Panc1 (cell line): Measurements from ENCODE around the gene TRMT61B. TPM values are rescaled to one million over a fixed set of nuclear protein-coding genes. Genes with fewer than 3 reads are reported as not detected.

Experiments
- ATAC-seq: fragments of 200-7000 bp; cut with Tn5 transposase; 2 replicates; pipeline ENCODE4 v1.9.1; 2020; ENCODE audit warnings: mild to moderate bottlenecking, moderate library complexity
- BruUV-seq: library from RNA; stranded (reverse); fragments of 400-500 nt; replicated peaks from 2 replicates; lab custom pipeline; 2021; lab: Mats Ljungman, UMichigan
- CTCF ChIA-PET: fragments of 300-600 bp; sonication (Branson Sonifier 250); formaldehyde crosslinking; loops from one replicate; lab custom pipeline; 2022; ENCODE audit warnings: antibody characterized with exemption; lab: Charles Lee
- POLR2A ChIA-PET: fragments of 300-600 bp; sonication (Branson Sonifier 250); formaldehyde crosslinking; loops from one replicate; lab custom pipeline; 2022; ENCODE audit warnings: antibody characterized with exemption; lab: Charles Lee
- DNase-seq: peaks from one replicate; pipeline ENCODE4 v3.0.0-alpha.2; 2010; ENCODE audit warnings: low read depth, low spot score
- H3K27ac ChIP-seq: 2 replicates; pipeline ENCODE4 v1.5.1; 2011; ENCODE audit warnings: mild to moderate bottlenecking, low read length, inconsistent platforms
- H3K27me3 ChIP-seq: fragments of 200-500 bp; sonication (Bioruptor generic); 2 replicates; pipeline ENCODE4 v1.6.0; 2014; ENCODE audit warnings: low read length, inconsistent platforms; ENCODE audit not compliant: control insufficient read depth, insufficient read depth
- H3K36me3 ChIP-seq: fragments of 200-500 bp; sonication (Bioruptor generic); 2 replicates; pipeline ENCODE4 v1.5.1; 2014; ENCODE audit warnings: inconsistent platforms, mild to moderate bottlenecking, low read length, moderate library complexity; ENCODE audit not compliant: control insufficient read depth, insufficient read depth
- H3K4me1 ChIP-seq: 2 replicates; pipeline ENCODE4 v1.5.1; 2011; ENCODE audit warnings: inconsistent platforms, mild to moderate bottlenecking, low read length, moderate library complexity; ENCODE audit not compliant: control insufficient read depth, insufficient read depth
- H3K4me3 ChIP-seq, 2 experiments: 2 replicates each; pipeline ENCODE4 v1.5.1; 2011 to 2012; ENCODE audit warnings: low read depth in 2 of 2, low read length in 2 of 2, mild to moderate bottlenecking in 2 of 2, inconsistent platforms in 1 of 2, moderate library complexity in 1 of 2
- H3K9me3 ChIP-seq: fragments of 200-500 bp; sonication (Bioruptor generic); 2 replicates; pipeline ENCODE4 v1.5.1; 2014; ENCODE audit warnings: low read depth, mild to moderate bottlenecking, inconsistent platforms, low read length, moderate library complexity; ENCODE audit not compliant: control insufficient read depth, insufficient read depth
- CTCF ChIP-seq: fragments of 450-650 bp; IDR thresholded peaks from 2 replicates; pipeline ENCODE4 v1.5.1; 2017; ENCODE audit warnings: mild to moderate bottlenecking
- POLR2AphosphoS5 ChIP-seq: IDR thresholded peaks from 2 replicates; pipeline ENCODE4 v1.6.1; 2012; ENCODE audit warnings: mild to moderate bottlenecking, low read depth, low read length, moderate library complexity
- REST ChIP-seq, 2 experiments: IDR thresholded peaks; 2 replicates each; pipeline ENCODE4 v1.6.1; 2011 to 2012; ENCODE audit warnings: low read depth in 2 of 2, control low read depth in 1 of 2, low read length in 1 of 2, mild to moderate bottlenecking in 1 of 2, moderate library complexity in 1 of 2; ENCODE audit not compliant: insufficient read depth in 1 of 2
- TCF7L2 ChIP-seq: IDR thresholded peaks from 2 replicates; pipeline ENCODE4 v1.6.1; 2011; ENCODE audit warnings: mild to moderate bottlenecking, low read depth, low read length, inconsistent platforms
- in situ Hi-C: cut with HindIII; loops from 2 replicates; pipeline ENCODE4 v1.10.0; 2016; ENCODE audit warnings: low sequenced_read_pairs, low pct_unique_long_range_greater_than_20kb
- intact Hi-C: fragments of 100-400 bp; cut with micrococcal nuclease; formaldehyde crosslinking; loops from one replicate; pipeline ENCODE4 v1.10.0; 2022; ENCODE audit not compliant: unreplicated experiment
- total RNA-seq: library from RNA; stranded (reverse); gene quantifications from one replicate; pipeline ENCODE4 v1.2.1, GENCODE V29; 2021; ENCODE audit not compliant: unreplicated experiment

Gene TRMT61B
- total RNA-seq, 1 experiment from 2014 or later = 14.3 TPM

GRCh38 chr2:28893488-28893887 lies 23.4 kb upstream of the TRMT61B start:
- ChIA-PET POLR2A (no interaction called here), CTCF (no interaction called here)
- DNase-seq (no peak), ATAC-seq (no peak)
- Histone ChIP-seq H3K27ac (peak overlapping the region; percentile 59; the same call in 1 of the 2 replicates), H3K36me3 (peaks cover 7% of the 10 kb centered on the region; the same call in 1 of the 2 replicates), H3K4me1 (peaks cover 22% of the 10 kb centered on the region), H3K9me3 (no peaks in the 10 kb centered on the region), H3K27me3 (no peaks in the 10 kb centered on the region), H3K4me3 (peak overlapping the region; percentile 90 to 97; a peak in 3 of 4 replicates)
- in situ Hi-C loops (no loop called here), intact Hi-C loops (no loop called here)
- TF ChIP-seq CTCF = no peak
- no peak for TF ChIP-seq REST (IDR thresholded peaks at IDR 0.05; ENCODE audit: insufficient read depth in 1 of 2, low read depth in 2 of 2, low read length in 1 of 2)
- no TSS peak for BruUV-seq

- CTCF ChIA-PET = no interaction called here
- BruUV-seq = no TSS peak
- H3K9me3 ChIP-seq = no peaks in the 10 kb centered on the region
- no peak overlapping the region for H3K4me3 ChIP-seq
- POLR2A ChIA-PET = no interaction called here
- ATAC-seq (no peak), DNase-seq (no peak)
- intact Hi-C loops = no loop called here
- peaks cover 10% of the 10 kb centered on the region; the same call in 1 of the 2 replicates for H3K27me3 ChIP-seq
- H3K36me3 ChIP-seq = no peaks in the 10 kb centered on the region
- in situ Hi-C loops = no loop called here
- no peak overlapping the region for H3K27ac ChIP-seq
- H3K4me1 ChIP-seq = no peaks in the 10 kb centered on the region
- no peak for TF ChIP-seq TCF7L2
- no peak for TF ChIP-seq POLR2AphosphoS5
- TF ChIP-seq REST (IDR thresholded peaks at IDR 0.05; ENCODE audit: insufficient read depth in 1 of 2, low read depth in 2 of 2, low read length in 1 of 2) = no peak
- TF ChIP-seq CTCF = no peak
Observed at GRCh38 chr2:28880193-28880592, 10.1 kb upstream of the TRMT61B start.
